GM19397 (cell line): ENCODE results near the gene ORAI3.

Experiments used
- ATAC-seq: cut with Tn5 transposase; IDR thresholded peaks from one replicate; pipeline ENCODE4 v1.9.1; 2021; ENCODE audit warnings: mild to moderate bottlenecking, moderate library complexity; ENCODE audit not compliant: unreplicated experiment

The ORAI3 gene

DNA sequence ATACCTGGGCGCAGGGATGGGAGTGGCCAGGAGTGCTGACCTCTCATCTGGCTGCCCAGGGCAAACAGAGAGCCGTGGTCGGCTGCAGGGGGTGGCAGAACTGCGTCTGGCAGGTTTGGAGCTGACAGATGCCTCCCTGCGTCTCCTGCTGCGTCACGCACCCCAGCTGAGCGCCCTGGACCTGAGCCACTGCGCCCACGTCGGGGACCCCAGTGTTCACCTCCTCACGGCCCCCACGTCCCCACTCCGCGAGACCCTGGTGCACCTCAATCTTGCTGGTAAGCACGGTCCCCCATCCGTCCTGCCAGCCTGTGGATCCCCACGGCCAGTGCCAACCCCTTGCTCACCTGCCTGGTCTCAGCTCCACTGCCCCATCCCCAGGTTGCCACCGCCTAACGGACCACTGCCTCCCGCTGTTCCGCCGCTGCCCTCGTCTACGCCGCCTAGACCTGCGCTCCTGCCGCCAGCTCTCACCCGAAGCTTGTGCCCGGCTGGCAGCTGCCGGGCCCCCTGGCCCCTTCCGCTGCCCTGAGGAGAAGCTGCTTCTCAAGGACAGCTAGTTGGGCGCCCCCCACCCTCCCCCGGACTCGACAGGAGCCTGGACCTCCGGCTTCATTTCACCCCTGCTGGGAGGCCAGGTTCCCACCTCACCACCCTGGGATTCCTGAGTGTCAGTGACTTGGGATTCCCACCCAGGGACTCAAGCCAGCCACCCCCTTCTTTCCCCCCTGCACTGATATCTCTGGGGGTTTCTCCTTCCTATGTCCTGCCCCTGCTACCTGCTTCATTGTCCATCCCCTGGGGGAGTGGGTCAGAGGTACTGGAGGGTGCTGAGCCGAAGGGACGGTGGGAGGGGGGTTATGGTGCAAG is 2.0 kb upstream of the ORAI3 start:
- ATAC-seq = no peak

DNA sequence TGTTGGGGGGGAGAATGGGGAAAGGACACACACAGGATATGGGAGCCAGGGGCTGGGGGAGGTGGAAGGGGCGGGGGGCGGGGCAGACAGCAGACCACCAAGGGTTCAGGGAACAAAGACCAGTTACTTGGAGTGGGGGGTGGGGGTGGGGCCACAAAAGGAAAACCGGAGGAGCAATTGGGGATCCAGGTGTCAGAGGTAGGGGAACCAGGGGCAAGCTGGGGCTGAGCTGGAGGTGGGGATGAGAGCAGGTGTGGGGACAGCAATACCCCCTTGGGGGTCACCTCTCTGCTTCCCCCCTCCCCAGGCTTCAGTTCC is 1.4 kb upstream of the ORAI3 start:
- no peak for ATAC-seq

DNA sequence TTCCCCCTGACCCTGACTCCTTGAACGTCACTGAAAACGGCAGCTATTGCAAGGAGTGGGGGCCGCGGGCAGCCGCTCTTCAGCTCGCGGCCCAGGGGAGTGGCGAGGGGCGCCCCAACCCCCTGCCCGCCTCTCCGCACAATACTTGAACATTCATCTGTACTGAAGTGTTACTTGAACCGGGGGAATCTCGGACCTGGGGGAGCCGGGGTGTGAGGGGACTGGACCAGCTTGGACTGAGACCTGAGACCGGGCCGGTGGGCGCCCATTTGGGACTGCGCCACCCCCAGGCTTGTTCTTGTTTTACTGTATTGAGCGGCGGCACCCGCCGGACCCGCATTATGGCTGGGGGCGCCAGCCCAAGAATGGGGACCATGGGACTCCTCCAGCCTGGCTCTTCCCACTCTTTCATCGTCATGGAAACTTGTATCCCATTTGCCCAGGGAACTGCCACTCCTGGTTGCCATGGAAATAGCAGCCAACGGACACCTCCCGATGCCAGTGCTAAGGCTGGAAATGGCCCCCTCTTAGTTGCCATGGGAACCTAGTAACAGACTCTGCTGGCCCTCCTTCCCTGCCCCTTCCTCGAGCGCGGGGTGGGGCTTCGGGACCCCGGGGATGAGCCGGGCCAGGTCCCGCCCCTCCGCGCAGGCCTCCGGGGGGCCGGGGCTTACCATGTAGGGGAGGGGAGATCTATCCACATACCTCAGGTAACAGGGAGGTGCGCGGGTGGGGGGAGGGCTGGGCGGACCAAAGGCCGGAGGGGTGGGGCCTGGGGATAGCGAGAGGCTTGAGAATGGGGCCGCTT is 805 bp upstream of the ORAI3 start:
- no peak for ATAC-seq

DNA sequence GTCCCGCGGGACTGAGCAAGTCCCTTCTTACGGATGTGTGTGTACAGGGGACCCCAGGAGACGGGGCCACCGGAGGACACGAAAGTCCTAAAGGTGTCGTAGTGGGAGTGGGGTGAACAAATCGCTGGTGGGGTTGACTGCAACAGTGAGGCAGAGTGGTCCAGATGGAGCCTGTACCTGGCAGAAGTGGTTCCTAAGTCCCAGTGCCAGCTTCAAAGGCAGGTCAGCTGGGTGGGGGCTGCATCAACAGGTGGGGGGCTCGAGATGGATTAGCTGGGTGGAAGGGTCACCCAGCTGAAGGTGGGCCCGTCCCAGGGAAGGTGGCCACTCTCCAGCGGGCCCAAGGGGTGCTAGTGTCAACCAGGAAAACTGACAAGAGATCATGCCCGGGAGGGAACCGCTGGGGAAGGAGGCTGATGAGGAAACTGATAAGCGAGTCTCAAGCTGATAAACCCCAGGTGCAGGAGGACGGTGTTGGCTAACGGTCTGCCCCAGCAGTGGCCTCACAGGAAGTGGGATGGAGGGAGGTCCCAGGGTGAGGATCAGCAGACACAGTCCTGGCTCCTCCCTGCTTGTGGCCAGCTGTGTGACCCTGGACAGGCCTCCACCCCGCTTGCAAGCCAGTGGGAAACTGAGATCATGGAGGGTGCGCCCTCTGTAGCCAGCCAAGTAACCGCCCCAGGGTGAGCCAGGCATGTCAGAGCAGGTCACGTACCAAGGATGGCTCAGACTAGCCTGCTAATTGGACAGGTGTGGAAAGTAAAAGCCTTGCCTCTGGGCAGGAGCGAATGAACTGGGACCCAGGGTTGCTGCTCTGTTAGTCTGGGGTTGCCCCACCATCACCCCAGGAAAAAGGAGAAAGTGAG is 1.0 kb downstream of the ORAI3 start:
- ATAC-seq = peak; percentile 36

DNA sequence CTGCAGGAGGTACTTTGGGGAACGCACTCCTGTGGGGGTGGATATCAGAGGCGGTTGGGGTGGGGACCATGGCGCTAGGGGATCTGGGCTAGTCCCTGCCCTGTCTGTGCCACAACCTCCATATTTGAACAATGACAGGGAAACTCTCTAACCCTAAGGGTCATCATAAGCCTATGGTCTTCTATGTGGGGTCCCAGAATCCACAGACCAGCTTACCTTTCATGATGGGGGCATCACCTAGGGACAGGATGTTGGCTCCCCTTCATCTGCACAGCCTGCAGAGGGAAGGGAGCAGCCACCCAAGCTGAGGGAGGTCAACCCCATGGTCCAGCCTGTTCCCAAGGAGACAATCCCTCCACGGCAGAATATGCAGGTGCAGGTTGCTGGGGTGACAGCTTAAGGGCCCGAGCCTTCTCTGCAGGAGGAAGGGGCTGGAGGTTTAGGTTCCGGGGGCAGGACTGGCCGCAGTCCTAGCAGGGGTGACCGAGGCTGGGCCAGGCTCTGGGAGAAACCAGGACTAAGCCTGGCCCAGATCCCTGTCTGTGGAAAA is 1.7 kb downstream of the ORAI3 start:
- ATAC-seq = no peak

DNA sequence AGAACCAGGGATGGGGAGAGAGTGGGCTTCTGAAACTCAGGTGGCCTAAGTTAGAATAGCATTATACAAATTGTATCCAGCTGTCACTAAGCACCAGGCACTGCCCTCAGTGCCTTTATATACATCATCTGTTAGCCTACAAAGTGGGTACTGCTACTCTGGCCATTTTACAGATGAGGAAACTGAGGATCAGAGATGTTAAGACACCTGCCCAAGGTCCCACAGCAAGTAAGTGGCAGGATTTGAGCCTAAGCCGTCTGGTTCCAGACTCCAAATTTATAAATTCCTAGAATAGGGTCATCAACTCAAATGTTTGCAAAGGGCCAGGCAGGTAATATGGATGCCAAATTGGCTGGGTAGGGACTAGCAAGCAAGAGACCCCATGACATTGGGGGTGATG is 2.3 kb downstream of the ORAI3 start:
- ATAC-seq = no peak

DNA sequence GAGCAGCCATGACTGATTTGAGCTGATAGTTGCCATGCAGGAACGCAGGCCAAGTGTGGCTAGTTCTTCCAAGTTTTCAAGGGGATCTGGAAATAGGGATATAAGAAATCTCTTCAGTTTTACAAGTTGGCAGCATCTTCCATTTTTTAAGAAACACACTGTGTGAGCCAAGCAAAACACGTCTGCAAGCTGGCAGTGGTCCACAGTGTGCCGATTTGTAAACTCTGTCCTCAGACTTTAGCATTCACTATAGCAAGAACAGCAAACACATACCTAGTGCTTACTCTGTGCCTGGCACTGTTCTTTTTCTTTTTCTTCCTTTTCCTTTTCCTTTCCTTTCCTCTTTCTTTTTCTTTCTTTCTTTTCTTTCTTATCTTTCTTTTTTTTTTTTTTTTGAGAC is 2.9 kb downstream of the ORAI3 start:
- ATAC-seq = no peak

DNA sequence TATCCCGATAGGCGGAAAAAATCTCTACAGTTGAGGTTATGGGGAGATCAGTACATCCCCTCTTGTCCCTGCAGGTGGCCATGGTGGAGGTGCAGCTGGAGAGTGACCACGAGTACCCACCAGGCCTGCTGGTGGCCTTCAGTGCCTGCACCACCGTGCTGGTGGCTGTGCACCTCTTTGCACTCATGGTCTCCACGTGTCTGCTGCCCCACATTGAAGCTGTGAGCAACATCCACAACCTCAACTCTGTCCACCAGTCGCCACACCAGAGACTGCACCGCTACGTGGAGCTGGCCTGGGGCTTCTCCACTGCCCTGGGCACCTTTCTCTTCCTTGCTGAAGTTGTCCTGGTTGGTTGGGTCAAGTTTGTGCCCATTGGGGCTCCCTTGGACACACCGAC is 4.2 kb downstream of the ORAI3 start:
- no peak for ATAC-seq

DNA sequence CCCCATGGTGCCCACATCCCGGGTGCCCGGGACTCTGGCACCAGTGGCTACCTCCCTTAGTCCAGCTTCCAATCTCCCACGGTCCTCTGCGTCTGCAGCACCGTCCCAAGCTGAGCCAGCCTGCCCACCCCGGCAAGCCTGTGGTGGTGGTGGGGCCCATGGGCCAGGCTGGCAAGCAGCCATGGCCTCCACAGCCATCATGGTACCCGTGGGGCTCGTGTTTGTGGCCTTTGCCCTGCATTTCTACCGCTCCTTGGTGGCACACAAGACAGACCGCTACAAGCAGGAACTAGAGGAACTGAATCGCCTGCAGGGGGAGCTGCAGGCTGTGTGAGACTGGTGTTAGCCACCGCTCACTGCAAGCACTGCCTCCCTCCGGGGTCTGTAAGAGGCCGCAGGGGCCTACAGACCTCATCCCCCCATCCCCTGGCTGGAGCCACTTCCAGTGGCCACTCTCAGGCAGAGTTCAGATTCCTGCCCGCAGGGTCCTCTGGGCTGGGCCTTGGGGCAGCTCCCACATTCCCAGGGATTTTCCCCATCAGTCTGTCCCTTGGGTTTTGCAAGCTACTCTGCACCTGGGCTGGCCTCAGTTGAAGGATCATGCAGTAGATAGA is 4.8 kb downstream of the ORAI3 start:
- no peak for ATAC-seq

DNA sequence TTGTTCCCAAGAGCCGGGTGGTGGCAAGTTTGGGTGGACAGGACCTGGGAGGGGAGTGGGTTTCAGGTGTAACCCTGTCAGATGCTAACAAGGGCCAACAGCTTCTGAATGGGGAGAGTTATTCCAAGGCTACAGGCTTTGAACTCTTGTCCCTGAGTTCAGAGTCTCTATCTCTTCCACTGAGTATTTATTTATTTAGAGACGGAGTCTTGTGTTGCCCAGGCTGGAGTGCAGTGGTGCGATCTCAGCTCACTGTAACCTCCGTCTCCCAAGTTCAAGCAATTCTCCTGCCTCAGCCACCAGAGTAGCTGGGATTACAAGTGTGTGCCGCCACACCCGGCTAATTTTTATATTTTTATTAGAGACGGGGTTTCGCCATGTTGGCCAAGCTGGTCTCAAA is 6.1 kb downstream of the ORAI3 start:
- no peak for ATAC-seq

DNA sequence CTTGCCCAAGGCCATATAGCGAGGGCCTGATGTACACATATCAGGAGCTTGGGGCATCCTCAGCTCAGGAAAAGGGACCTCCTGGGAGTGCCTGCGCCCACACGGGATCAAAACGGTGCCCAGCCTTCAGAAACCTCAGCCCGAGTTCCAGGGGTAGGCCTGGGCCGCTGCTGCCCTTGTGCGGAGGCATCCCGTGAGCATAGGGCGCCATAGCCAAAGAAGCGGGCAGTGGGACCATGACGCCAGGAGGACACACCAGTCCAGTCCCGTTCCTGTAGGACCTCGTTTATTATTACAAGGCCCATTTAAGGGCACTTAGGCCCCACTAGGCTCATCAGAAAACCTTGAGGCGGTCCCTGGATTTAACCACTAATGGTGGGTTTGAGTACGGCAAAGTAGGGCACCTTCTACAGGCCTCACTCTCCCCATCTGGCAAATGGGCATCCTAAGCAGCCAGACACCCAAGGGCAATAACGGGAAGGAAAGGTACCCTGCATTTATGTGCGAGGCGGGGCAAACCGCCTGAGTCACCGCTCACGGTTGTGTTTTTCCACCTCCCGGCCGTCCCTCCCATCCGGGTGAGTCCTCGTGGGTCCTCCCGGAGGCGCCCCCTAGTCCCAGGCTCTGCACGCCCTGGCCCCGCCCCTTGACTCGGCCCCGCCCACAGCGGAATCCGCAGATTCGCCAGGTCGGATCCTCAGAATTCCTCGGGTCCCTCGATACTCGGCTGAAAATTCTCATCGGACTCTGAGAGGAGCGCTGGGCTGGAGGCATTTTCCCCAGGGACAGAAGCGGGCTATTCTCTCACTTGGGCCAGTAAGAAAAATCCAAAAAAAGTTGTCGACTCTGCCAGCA is 8.0 kb downstream of the ORAI3 start:
- peak; percentile 34 for ATAC-seq

DNA sequence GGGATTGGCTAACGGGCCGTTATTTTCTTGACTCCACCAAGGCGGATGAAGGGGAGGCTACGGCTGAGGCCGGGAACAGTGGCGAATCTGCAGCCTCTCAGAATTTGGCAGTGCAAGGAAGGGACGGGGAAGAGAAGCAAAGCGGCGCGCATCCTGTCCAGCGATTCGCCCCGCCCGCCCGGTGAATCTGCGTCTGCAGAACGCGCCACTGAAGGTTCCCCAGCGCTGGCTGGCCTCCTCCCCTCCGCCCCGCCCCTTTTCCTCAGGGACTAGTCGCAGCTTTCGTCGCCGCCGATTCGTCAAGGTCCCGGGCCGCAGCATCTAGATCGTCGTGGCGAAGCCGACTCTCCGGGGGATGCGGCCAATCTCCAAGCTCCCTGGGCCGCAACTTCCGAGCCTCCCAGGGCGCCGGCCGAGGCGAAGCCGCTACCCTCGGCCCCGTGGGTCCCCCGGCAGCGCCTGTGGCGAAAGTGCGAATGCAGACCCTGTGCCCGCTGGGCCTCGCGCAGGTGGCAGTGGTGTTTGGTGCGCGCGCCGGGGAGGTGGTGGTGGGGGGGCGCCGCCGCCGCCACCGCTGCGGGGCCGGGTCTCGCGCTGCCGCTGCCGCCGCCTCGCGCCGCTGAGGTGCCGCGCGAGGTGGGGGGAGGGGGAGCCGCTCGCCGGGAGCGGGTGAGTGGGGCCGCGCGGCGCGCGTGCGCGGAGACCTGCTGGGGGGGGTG is 8.7 kb downstream of the ORAI3 start, which contains the start of gene SETD1A:
SETD1A (plus strand) TSS at position 299 of the 719 bp plus-strand sequence. CDS start 978 bp downstream, outside the sequence.
- peak; percentile 71 for ATAC-seq

DNA sequence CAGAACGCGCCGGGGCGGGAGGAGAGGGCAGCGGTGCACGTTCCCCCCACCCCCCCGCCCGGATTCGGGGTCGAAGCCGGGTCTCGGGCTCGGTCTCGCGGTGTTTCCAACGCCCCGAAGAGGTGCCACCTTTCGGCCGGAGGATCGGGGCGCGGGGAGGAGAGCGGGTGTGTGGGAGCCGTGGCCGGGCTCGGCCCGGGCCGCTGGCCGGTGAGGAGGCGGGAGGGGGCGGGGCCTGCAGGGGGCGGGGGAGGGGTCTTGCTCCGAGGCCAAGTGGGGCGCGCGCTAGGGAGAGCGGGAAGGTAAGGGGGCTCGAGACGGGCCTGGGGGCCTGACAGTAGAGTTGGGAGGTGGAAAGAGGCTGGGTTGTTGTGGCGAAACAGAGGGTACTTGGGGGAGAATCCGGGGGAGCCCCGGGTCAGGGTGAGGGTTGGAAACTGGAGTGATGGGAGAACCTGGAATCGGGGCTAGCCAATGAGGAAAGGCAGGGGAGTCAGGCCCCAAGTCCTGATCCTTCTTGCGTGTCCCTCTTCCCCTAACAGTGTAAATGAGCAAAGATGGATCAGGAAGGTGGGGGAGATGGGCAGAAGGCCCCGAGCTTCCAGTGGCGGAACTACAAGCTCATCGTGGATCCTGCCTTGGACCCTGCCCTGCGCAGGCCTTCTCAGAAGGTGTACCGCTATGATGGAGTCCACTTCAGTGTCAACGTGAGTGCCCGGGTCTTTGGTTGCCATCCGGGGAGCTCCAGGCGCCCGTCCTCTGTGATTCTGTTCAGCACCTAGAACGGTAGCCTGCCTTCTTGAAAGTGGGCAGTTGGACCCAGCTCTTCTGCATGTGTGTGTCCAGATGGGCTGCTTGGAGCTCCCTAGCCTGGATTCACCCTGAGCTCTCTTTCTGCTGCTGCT is 9.6 kb downstream of the ORAI3 start:
- ATAC-seq = peak; percentile 27

DNA sequence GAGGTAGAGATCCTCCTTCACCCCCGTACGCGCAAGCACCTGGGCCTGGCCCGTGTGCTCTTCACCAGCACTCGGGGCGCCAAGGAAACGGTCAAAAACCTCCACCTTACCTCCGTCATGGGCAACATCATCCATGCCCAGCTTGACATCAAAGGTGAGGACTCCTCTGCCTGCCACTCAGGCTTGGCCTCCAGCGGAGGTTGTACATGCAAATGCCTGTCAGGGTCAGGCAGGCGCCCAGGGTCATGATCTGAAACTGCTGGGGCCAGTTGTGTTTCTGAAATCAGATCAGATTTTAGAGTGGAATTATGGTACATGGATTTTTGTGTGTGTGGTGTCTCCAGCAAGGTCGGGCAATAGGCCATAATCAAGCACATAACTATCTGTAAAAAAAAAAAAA is 12.5 kb downstream of the ORAI3 start:
- no peak for ATAC-seq

DNA sequence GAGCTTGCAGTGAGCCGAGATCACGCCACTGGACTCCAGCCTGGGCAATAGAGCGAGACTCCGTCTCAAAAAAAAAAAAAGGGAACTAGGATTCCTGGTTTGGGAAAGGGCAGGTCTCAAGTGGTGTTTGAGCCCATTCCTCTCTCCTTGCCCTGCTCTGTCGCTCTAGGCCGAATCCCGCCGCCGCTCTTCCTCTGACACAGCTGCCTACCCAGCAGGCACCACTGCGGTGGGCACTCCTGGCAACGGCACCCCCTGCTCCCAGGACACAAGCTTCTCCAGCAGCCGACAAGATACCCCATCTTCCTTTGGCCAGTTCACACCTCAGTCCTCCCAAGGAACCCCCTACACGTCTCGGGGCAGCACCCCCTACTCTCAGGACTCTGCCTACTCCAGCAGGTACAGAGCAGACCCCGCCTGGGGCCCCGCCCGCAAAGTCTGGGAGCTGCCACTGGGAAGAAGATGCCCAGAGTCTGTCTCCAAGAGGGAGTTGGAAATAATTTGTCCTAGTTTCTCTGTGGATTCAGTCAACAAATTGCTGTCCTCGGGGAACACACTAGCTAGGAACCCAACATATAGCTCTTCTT is 15.2 kb downstream of the ORAI3 start:
- ATAC-seq = no peak

DNA sequence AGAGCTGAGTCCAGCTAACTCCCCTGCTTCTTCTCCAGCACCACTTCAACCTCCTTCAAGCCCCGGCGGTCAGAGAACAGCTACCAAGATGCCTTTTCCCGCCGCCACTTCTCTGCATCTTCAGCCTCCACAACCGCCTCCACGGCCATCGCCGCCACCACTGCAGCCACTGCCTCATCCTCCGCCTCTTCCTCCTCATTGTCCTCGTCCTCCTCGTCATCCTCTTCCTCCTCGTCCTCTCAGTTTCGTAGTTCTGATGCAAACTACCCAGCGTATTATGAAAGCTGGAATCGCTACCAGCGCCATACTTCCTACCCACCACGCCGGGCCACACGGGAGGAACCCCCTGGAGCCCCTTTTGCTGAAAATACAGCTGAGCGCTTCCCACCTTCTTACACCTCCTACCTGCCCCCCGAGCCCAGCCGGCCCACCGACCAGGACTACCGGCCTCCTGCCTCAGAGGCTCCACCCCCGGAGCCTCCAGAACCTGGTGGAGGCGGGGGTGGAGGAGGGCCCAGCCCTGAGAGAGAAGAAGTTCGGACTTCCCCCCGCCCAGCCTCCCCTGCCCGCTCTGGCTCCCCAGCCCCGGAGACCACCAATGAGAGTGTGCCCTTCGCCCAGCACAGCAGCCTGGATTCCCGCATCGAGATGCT is 15.8 kb downstream of the ORAI3 start:
- no peak for ATAC-seq

DNA sequence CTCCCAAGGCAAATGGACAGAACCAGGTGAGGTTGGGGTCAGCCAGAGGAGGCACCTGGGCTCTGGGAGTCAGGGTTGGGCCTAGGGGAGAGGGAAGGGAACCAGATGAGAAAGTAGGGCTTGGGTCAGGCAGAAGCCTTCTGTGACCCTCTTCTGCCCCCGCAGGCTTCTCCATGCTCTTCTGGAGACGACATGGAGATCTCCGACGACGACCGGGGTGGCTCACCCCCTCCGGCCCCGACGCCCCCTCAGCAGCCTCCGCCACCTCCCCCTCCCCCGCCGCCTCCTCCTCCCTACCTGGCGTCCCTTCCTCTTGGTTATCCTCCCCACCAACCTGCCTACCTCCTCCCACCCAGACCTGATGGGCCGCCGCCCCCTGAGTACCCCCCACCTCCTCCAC is 16.6 kb downstream of the ORAI3 start:
- ATAC-seq = no peak
